DMS153 treated with DMSO at 0.1 percent for 48 hours (cell line): ENCODE data around the gene NANOG.
"Not testable (repeated sequence)": the region's sequence is repeated elsewhere in the genome, so short reads cannot be mapped to it uniquely, and the experiment has no call there.

ENCODE experiments used
- DNase-seq: peaks from one replicate; lab custom pipeline; 2025; ENCODE audit not compliant: unreplicated experiment; lab: John Stamatoyannopoulos, UW

Gene NANOG

DNA sequence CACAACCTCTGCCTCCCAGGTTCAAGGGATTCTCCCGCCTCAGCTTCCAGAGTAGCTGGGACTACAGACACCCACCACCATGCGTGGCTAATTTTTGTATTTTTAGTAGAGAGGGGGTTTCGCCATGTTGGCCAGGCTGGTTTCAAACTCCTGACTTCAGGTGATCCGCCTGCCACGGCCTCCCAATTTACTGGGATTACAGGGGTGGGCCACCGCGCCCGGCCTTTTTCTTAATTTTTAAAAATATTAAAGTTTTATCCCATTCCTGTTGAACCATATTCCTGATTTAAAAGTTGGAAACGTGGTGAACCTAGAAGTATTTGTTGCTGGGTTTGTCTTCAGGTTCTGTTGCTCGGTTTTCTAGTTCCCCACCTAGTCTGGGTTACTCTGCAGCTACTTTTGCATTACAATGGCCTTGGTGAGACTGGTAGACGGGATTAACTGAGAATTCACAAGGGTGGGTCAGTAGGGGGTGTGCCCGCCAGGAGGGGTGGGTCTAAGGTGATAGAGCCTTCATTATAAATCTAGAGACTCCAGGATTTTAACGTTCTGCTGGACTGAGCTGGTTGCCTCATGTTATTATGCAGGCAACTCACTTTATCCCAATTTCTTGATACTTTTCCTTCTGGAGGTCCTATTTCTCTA lies at the start of gene NANOG:
Gene NANOG (plus strand): TSS at position 519 of the 645 bp plus-strand sequence. CDS start 213 bp downstream, outside the sequence.
- DNase-seq: not testable (repeated sequence)

DNA sequence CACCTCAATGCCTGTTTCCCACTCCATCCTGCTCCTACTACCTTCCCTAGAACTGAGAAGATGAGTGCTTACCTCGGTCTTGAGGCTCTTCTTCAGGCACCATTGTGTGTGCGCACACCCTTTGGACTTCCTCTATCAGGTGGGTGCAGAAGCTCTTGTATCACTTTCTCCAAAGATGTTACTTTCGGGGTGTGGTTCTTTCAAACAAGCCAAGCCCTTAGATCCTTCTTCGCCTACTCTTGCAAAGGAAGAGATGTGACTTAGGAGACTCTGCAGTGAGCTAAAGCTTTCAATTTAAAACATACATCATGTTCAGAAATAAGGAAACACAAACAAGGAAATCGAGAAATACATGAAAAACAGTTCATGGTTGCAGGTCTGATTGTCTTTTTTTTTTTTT lies 42.0 kb upstream of the NANOG start, which contains the start of gene CLEC4C:
Gene CLEC4C (minus strand): TSS at position 130 of the 400 bp plus-strand sequence. CDS start 27 bp downstream, at position 103.
- DNase-seq: no peak

DNA sequence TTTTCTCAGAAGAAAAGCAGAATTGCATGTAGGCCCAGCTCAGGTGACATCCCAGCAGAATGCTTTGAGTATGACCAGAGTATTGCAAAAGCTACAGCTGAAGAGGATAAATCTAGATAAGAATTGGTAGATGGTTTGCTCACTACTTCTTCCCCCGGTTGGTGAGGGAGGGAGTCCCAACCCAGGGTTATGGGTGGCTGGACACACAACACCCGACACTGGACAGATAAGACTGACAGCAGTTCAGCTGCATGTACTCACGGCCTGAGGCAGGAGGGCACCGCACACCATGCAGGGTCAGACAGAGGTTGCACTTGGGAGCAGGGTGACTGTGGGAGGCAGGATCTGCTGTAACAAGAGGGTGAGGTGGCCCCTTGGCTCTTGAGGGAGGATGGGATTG lies 40.4 kb upstream of the NANOG start:
- DNase-seq: no peak

GRCh38 chr12:7749442-7749841 lies 39.8 kb upstream of the NANOG start:
- DNase-seq: no peak

- DNase-seq: no peak
These were observed 38.9 kb upstream of the NANOG start for GRCh38 chr12:7750350-7750749.

DNA sequence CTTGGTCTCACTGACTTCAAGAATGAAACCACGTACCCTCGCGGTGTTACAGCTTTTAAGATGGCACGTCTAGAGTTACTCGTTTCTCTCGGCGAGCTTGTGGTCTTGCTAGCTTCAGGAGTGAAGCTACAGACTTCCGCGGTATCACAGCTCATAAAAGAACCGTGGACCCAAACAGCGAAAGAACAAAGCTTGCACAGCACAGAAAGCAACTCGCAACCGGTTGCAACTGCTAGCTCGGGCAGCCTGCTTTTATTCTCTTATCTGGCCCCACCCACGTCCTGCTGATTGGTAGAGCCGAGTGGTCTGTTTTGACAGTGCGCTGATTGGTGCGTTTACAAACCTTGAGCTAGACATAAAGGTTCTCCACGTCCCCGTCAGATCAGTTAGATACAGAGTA lies 37.8 kb upstream of the NANOG start:
- DNase-seq: no peak

DNA sequence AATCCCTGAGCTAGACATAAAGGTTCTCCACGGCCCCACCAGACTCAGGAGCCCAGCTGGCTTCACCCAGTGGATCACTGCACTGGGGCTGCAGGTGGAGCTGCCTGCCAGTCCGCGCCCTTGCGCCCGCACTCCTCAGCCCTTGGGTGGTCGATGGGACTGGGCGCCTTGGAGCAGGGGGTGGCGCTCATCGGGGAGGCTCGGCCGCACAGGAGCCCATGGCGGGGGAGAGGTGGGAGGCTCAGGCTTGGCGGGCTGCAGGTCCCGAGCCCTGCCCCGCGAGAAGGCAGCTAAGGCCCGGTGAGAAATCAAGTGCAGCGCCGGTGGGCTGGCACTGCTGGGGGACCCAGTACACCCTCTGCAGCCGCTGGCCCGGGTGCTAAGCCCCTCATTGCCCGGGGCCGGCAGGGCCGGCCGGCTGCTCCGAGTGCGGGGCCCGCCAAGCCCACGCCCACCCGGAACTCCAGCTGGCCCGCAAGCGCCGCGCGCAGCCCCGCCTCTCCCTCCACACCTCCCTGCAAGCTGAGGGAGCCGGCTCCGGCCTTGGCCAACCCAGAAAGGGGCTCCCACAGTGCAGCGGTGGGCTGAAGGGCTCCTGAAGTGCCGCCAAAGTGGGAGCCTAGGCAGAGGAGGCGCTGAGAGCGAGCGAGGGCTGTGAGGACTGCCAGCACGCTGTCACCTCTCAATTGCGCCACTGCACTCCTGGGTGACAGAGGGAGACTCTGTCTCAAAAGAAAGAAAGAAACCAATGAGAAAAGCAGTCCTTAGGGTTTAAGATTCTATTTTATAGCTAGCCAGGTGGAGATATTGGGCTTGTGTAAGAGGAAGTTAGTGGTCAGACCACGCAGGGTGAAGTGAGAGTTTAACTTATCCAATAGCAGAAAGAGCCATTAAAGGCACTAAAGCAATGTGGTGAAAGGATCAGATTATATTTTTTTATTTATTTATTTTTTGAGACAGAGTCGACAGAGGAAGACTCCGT lies 37.0 kb upstream of the NANOG start:
- DNase-seq: not testable (repeated sequence)

- not testable (repeated sequence) for DNase-seq
These were observed 33.5 kb upstream of the NANOG start for GRCh38 chr12:7755668-7756067.

DNA sequence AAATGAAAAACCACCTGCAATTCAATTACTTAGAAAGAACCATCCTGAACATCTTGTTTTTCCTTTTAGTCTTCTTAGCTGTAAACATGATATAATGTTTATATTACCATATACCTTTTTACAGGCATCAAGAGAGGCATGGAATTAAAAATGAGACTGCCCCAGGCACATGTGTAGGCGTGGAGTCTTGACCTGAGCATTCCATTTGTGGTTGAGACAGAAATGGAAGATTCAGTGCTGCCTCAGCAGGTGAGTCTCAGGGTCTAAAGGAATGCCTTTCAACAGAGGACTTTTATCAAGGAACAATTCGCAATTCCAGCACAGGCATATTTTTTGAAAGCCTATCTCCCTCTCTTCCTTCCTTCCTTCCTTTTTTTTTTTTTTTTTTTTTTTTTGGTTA lies 32.2 kb upstream of the NANOG start:
- no peak for DNase-seq

GRCh38 chr12:7758766-7759140 lies 30.4 kb upstream of the NANOG start:
- DNase-seq: no peak

DNA sequence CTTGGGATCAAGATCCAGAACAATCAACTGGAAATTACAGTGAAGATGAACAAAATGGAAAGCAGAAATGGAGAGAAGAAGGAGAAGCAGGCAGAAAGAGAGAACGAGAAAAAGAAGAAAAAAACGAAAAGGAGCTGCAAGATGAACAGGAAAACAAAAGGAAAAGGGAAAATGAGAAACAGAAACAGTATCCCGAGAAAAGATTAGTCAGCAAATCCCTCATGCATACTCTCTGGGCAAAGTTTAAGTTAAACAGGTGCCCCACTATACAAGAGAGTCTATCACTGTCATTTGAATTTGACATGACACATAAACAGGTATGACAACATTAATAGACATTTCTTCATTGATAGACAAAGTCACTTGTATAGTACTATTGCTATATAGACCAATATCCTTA lies 19.2 kb upstream of the NANOG start:
- no peak for DNase-seq

DNA sequence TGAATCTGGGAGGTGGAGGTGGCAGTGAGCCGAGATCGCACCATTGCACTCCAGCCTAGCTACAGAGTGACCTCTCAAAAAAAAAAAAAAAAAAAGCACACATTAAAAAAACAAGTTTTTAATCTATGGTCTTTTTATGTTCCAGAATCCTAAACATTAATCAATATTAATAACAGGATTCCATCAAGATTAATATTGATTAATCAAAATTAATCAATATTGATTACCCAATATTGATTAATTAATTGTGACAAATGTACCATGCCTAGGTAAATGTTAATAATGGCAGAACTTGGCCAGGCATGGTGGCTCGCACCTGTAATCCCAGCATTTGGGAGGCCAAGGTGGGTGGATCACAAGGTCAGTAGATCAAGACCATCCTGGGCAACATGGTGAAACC lies 7.9 kb upstream of the NANOG start:
- no peak for DNase-seq

GRCh38 chr12:7782055-7782454 lies 7.1 kb upstream of the NANOG start:
- DNase-seq: no peak

DNA sequence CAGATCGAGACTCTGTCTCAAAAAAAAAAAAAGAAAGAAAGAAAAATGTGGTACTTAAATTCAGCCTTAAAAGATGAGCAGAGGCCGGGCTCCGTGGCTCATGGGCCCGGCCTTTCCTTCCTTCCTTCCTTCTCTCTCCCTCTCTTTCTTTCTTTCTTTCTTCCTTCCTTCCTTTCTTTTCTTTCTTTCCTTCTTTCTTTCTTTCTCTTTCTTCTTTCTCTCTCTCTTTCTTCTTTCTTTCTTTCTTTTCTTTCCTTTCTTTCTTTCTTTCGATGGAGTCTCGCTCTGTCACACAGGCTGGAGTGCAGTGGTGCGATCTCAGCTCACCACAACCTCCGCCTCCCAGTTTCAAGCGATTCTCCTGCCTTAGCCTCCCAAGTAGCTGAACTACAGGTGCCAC lies 5.8 kb upstream of the NANOG start:
- not testable (repeated sequence) for DNase-seq

GRCh38 chr12:7784701-7785100 lies 4.5 kb upstream of the NANOG start:
- no peak for DNase-seq

DNA sequence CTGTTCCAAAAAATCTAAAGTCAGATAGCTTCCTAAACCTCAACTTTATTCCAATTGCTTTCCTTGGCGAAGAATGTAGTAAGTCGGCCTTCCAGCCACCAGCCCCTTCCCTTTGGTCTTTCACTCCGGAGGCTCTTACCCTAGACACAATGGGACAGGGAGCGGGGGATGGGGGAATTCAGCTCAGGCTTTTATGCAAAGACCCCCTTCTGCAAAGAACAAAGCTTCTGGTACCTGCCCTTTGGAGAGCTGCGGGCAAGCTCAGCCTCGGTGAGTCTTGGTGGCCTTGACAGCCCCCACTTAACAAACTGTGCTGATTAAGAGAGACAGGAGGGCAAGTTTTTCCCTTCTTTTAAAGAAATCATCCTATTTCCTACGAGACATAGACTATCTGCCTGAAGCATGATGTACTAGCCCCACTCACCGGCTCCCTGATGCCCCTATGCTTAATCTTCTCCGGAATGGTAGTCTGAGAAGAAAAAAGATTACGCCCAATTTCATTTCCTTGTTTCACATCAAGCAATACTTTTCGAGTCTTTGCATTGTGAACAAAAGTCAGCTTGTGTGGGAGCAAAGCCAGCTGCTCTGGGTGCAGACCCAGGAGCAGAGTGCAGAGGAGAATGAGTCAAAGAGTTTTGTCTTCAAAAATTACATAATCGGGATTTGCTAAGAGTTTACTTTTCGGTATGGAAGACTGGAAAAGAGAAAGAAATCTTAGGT lies 1.5 kb upstream of the NANOG start:
- no peak for DNase-seq

GRCh38 chr12:7788294-7788660 lies 925 bp upstream of the NANOG start:
- DNase-seq: no peak

DNA sequence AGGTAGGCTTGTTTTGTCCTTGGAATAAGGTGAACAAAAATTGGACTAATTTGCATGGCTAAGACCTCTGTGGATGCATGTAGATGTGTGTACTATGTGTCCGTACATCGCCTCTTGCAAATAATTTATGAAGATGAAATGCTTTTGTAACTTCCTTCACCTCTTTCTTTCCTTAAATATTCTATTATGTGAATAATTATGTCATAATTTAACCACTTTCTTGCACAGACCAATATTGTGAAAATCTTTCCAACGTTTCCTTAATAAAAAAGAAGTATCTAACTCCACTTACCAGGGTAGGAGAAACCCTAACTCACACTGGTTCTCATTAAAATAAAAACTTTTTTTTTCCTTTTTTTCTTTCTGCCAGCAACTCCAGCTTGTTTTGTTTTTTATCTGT lies 4.0 kb downstream of the NANOG start:
- no peak for DNase-seq

DNA sequence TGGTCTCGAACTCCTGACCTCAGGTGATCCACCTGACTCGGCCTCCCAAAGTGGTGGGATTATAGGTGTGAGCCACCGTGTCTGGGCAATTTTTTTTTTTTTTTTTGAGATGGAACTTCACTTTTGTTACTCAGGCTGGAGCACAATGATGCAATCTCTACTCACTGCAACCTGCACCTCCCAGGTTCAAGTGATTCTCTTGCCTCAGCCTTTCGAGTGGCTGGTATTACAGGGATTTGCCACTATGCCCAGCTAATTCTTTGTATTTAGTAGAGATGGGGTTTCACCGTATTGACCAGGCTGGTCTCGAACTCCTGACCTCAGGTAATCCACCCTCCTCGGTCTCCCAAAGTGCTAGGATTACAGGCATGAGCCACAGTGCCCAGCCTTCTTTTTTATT lies 8.1 kb downstream of the NANOG start:
- not testable (repeated sequence) for DNase-seq

DNA sequence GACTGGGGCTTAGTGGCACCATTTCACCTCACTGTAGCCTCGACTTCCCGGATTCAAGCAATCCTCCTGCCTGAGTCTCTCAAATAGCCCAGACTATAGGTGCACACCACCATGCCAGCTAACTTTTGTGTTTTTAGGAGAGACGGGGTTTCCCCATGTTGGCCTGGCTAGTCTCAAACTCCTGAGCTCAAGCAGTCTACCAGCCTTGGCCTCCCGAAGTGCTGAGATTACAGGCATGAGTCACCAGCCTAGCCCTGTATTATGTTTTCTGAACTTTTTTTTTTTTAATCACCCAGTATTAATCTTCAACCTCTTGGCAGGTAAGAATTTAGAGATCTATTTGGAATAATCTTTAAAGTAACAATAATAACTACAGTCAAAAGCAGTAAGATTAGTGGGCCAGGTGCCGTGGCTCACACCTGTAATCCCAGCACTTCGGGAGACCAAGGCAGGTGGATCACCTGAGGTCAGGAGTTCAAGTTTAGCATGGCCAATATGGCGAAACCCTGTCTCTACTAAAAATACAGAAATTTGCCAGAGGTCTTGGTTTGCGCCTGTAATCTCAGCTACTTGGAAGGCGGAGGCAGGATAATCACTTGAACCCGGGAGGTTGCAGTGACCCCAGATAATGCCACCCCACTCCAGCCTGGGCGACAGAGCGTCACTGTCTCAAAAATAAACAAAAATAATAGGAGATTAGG lies 8.6 kb downstream of the NANOG start:
- no peak for DNase-seq

DNA sequence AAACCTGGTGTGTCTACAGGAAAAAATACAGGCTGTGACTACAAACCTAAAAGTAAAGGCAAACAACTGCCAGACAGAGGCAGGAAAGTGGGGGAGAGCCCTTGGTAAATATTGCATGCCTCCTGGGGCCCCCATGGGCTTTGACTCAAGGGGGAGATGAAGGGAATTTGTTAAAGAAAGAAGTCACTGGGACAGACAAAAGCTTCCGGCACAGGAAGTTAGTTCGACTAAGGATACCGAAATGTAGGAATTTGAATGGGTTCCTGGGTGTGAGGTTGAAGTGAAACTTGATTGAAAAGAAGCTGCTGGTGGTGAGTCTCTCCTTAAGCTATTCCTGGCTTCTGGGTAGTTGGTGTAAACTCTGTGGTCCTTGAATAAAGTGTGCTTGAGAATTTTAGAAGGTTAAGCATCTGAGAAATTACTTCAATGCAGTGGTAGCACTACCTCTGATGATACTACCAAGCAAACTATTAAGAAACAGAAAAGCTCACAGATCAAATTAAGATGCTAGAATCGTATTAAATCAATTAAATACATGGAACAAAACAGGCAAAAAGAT lies 9.6 kb downstream of the NANOG start:
- not testable (repeated sequence) for DNase-seq
